GM15510 (cell line): ENCODE data around the gene WWC1.

Source experiments
- POLR2A ChIP-seq: IDR thresholded peaks from 3 replicates; pipeline ENCODE4 v1.6.1; 2011; ENCODE audit warnings: borderline replicate concordance; ENCODE audit not compliant: insufficient read length; ENCODE audit errors: extremely low read depth

WWC1 gene

GRCh38 chr5:168382421-168382820 lies 91.0 kb downstream of the WWC1 start:
- TF ChIP-seq POLR2A: no peak

DNA sequence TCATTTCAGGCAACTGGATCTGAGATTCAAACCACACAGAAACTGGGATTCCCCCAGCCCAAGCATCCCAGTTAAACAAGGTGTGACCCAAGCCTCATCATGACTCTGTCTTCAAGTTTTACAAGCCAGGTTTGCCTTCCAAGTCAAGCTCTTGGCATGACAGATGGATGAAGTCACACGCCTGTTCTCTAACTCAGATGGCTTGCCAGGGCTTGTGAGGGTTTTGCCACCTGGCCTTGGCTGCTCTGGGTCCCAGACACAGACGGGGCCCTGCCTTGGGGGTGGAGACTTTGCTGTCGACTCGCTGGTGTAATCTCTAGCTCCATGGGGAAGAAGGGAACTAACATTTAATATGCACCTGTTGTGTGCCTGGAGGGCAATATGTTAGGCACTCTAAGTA lies 99.0 kb downstream of the WWC1 start:
- no peak for TF ChIP-seq POLR2A

DNA sequence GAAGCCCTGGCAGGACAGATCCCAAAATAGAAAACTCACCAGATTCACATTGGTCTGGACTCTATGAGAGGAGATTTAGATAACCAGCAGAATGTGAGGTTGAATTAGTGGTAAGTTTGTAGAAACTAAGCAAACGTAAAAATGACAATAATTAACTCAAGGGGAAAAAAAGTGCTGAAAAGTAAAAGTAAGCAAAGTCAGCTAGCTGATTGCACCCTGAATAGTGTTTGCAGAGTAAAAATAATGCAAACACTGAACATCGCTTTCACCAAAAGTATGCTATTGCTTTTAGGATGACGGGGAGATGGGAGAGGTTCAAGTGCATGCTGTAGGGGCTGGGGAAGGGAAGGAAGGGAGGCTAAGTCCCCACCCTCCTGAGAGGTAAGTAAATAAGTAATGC lies 102.3 kb downstream of the WWC1 start:
- TF ChIP-seq POLR2A: no peak

- TF ChIP-seq POLR2A: no peak
Observed at GRCh38 chr5:168400429-168401220, 109.2 kb downstream of the WWC1 start.

DNA sequence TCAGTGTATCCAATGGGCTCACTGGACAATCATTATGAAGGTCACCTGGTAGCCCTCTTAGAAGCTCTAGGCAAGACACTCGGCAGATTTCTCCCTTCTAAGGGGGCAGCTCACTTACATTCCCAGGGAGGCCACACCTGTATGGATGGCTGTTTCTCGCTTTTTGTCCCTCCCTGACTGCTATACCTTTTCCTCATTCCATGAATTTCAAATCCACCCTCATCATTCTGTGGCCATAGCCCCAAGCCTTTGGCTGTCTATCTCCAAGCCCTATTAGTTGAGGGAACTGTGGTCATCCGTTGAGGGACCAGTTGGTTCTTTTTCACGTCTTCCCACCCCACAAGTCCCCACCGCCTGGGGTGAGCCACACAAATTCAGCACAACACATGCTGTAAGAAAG lies 109.8 kb downstream of the WWC1 start:
- no peak for TF ChIP-seq POLR2A

- no peak for TF ChIP-seq POLR2A
Observed at GRCh38 chr5:168401880-168402279, 110.4 kb downstream of the WWC1 start.

- no peak for TF ChIP-seq POLR2A
Observed at GRCh38 chr5:168404365-168404764, 112.9 kb downstream of the WWC1 start.

- no peak for TF ChIP-seq POLR2A
Observed at GRCh38 chr5:168407211-168407610, 115.8 kb downstream of the WWC1 start.

DNA sequence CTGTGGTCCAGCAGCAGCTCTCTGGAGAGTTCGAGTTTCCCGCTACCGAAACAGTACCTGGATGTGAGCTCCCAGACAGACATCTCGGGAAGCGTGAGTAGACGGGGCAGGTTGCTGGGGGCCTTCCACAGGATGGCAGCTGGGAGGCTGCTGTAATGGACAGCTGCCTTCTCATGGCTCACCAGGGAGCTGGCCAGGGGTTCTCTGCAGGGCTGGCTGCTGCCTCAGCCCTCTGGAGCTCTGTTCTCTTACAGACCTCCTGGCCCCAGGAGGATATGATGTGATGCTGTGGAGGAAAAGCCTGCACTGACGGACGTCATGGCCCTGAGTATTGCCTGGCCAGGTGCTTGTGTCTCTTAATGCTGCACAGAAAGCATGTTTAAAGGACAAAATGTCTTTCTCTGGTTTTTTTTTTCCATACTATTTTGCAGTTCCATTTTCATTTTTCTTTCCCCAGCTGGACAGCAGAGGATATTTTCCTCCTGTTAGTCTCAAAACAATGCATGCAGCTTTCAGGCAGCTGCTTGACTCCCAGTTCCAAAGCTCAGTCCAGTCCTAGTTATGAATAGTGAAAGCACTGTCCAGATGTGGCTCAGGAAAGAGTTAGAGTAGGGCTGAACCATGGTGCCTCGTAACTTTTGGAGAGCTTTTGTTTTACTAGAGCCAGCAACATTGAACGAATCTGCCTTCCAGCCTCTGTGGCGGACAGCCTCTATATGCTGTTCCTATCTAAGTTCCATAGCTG lies 117.3 kb downstream of the WWC1 start:
- no peak for TF ChIP-seq POLR2A

- TF ChIP-seq POLR2A: no peak
Observed at GRCh38 chr5:168409591-168410458, 118.4 kb downstream of the WWC1 start.

DNA sequence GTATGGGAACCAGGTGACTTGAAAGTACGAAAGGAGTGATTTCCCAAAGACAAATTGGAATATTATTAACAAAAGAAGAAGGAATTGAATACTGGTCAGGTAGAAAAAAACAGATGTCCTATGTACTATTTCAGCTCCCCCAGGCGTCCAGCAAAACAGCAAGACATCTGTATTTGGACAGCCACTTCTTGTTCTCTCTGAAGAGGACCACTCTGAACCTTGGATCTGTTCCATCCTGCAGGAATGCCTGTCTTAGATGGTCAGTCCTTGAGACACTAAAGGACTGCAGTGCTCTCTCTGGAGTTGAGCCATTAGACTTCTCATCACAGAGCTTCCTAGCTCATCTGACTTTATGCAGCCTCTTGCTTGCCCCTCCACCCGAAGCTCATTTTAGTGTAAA lies 120.4 kb downstream of the WWC1 start:
- TF ChIP-seq POLR2A: no peak

GRCh38 chr5:168413062-168413461 lies 121.6 kb downstream of the WWC1 start:
- TF ChIP-seq POLR2A: no peak

- TF ChIP-seq POLR2A: no peak
Observed at GRCh38 chr5:168413596-168413995, 122.2 kb downstream of the WWC1 start.

GRCh38 chr5:168415401-168415800 lies 124.0 kb downstream of the WWC1 start:
- TF ChIP-seq POLR2A: no peak

- TF ChIP-seq POLR2A: no peak
Observed at GRCh38 chr5:168415971-168416370, 124.5 kb downstream of the WWC1 start.

- no peak for TF ChIP-seq POLR2A
Observed at GRCh38 chr5:168417731-168418429, 126.4 kb downstream of the WWC1 start.

- no peak for TF ChIP-seq POLR2A
Observed at GRCh38 chr5:168420461-168420860, 129.0 kb downstream of the WWC1 start.
